HepG2 (cell line): ENCODE data around the gene TMEM87B.

Source experiments
- ARHGAP35 ChIP-seq: sonication (generic); formaldehyde crosslinking; IDR thresholded peaks from 2 replicates; pipeline ENCODE4 v1.9.0; 2022; ENCODE audit warnings: mild to moderate bottlenecking, inconsistent platforms, moderate library complexity, missing genetic modification reagents, borderline replicate concordance
- ESRRA ChIP-seq: sonication (generic); formaldehyde crosslinking; IDR thresholded peaks from 2 replicates; pipeline ENCODE4 v1.5.1; 2020; ENCODE audit warnings: mild to moderate bottlenecking, low read depth, missing genetic modification reagents
- GABPA ChIP-seq, 2 experiments: IDR thresholded peaks; 2 replicates each; pipeline ENCODE4 v1.6.1; 2011 to 2016; ENCODE audit warnings: low read depth in 2 of 2, low read length in 1 of 2, missing biosample characterization in 1 of 2, missing genetic modification characterization in 1 of 2
- NFIC ChIP-seq: IDR thresholded peaks from 2 replicates; pipeline ENCODE4 v1.6.1; 2012; ENCODE audit warnings: mild to moderate bottlenecking, low read length, inconsistent platforms
- NKX3-1 ChIP-seq: sonication (generic); formaldehyde crosslinking; IDR thresholded peaks from 2 replicates; pipeline ENCODE4 v1.5.0; 2020; ENCODE audit warnings: missing genetic modification reagents
- RAD21 ChIP-seq: fragments of 450-650 bp; formaldehyde crosslinking; IDR thresholded peaks from 2 replicates; pipeline ENCODE4 v1.5.0; 2020; ENCODE audit warnings: mild to moderate bottlenecking
- SIN3A ChIP-seq: IDR thresholded peaks from 2 replicates; pipeline ENCODE4 v1.6.1; 2011; ENCODE audit warnings: low read depth, mild to moderate bottlenecking, control low read depth, low read length, borderline replicate concordance
- TCF7L2 ChIP-seq: IDR thresholded peaks from 2 replicates; pipeline ENCODE4 v1.6.1; 2011; ENCODE audit warnings: mild to moderate bottlenecking, low read depth, low read length, moderate library complexity
- TF ChIP-seq, protein P1 (sequence below): sonication (generic); formaldehyde crosslinking; IDR thresholded peaks from 2 replicates; pipeline ENCODE4 v1.5.0; 2020; ENCODE audit warnings: mild to moderate bottlenecking, missing genetic modification reagents, moderate library complexity

DNA sequence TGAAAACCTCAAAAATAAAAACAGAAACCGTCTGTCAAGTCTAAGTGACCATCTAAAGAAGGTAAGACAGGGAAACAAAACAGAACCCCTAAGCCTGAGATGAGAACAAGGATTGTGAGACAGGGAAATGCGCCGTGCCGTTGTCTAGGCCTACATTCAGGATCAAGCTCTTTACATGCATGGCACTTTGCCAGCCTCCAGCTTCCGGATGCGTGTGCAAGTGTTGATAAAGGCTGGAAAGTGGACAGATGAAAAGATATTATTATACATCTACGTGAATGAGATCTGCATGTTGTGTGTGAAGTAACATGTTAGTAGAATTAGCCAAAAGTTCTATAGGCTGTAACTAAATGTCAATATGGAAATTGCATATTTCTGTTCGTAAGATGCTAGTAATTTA is 28.6 kb upstream of the TMEM87B start:
- TF ChIP-seq, protein P1, sequence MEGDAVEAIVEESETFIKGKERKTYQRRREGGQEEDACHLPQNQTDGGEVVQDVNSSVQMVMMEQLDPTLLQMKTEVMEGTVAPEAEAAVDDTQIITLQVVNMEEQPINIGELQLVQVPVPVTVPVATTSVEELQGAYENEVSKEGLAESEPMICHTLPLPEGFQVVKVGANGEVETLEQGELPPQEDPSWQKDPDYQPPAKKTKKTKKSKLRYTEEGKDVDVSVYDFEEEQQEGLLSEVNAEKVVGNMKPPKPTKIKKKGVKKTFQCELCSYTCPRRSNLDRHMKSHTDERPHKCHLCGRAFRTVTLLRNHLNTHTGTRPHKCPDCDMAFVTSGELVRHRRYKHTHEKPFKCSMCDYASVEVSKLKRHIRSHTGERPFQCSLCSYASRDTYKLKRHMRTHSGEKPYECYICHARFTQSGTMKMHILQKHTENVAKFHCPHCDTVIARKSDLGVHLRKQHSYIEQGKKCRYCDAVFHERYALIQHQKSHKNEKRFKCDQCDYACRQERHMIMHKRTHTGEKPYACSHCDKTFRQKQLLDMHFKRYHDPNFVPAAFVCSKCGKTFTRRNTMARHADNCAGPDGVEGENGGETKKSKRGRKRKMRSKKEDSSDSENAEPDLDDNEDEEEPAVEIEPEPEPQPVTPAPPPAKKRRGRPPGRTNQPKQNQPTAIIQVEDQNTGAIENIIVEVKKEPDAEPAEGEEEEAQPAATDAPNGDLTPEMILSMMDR: no peak
- no peak for TF ChIP-seq RAD21
- TF ChIP-seq NKX3-1 (CRISPR knock-in tag): no peak
- no peak for TF ChIP-seq GABPA (IDR thresholded peaks at IDR 0.05; ENCODE audit: low read depth, low read length)
- no peak for TF ChIP-seq GABPA (CRISPR knock-in tag; IDR thresholded peaks at IDR 0.05; ENCODE audit: low read depth)
- TF ChIP-seq NFIC: no peak
- TF ChIP-seq ESRRA (CRISPR knock-in tag): no peak
- TF ChIP-seq TCF7L2: no peak
- TF ChIP-seq SIN3A: no peak
- no peak for TF ChIP-seq ARHGAP35 (CRISPR knock-in tag)
